PC-9 (cell line): ENCODE results near the gene FMNL1. TPM values are rescaled to one million over a fixed set of nuclear protein-coding genes. Genes with fewer than 3 reads are reported as not detected.

Experiments
- BruUV-seq: library from RNA; stranded (reverse); fragments of 400-500 nt; replicated peaks from 2 replicates; lab custom pipeline; 2021; lab: Mats Ljungman, UMichigan
- CTCF ChIA-PET: fragments of 300-600 bp; sonication (Branson Sonifier 250); formaldehyde crosslinking; loops from one replicate; lab custom pipeline; 2022; ENCODE audit warnings: antibody characterized with exemption; lab: Charles Lee
- POLR2A ChIA-PET: fragments of 300-600 bp; sonication (Branson Sonifier 250); formaldehyde crosslinking; loops from one replicate; lab custom pipeline; 2022; ENCODE audit warnings: antibody characterized with exemption; ENCODE audit not compliant: unreplicated experiment; lab: Charles Lee
- DNase-seq, 2 experiments: peaks; one replicate each; pipeline versions ENCODE4 v3.0.0 to v3.0.0-alpha.2; 2015 to 2022; ENCODE audit warnings: mixed read lengths in 1 of 2
- H2AFZ ChIP-seq: fragments of 200-600 bp; sonication (generic); 2 replicates; pipeline ENCODE4 v1.8.1; 2017; ENCODE audit warnings: antibody characterized with exemption
- H3F3A ChIP-seq: fragments of 200-600 bp; sonication (generic); 2 replicates; pipeline ENCODE4 v1.8.1; 2017; ENCODE audit warnings: antibody characterized with exemption, mild to moderate bottlenecking, low read depth; ENCODE audit not compliant: insufficient read depth
- H3K27ac ChIP-seq: fragments of 200-600 bp; sonication (generic); 2 replicates; pipeline ENCODE4 v1.6.1; 2016; ENCODE audit warnings: mixed run types
- H3K27me3 ChIP-seq: fragments of 200-600 bp; sonication (generic); 2 replicates; pipeline ENCODE4 v1.6.1; 2016; ENCODE audit warnings: low read depth, mixed run types; ENCODE audit not compliant: insufficient read depth
- H3K36me3 ChIP-seq: fragments of 200-600 bp; sonication (generic); 2 replicates; pipeline ENCODE4 v1.6.1; 2016; ENCODE audit warnings: low read depth, mixed run types
- H3K4me1 ChIP-seq: fragments of 200-600 bp; sonication (generic); replicated peaks from 2 replicates; pipeline ENCODE4 v1.6.1; 2016; ENCODE audit warnings: mixed run types; ENCODE audit not compliant: insufficient read depth
- H3K4me2 ChIP-seq: fragments of 200-600 bp; sonication (generic); 2 replicates; pipeline ENCODE4 v1.6.1; 2017; ENCODE audit warnings: mixed run types
- H3K4me3 ChIP-seq: fragments of 200-600 bp; sonication (generic); 2 replicates; pipeline ENCODE4 v1.6.1; 2016; ENCODE audit warnings: mixed run types
- H3K79me2 ChIP-seq: fragments of 200-600 bp; sonication (generic); 2 replicates; pipeline ENCODE4 v1.6.1; 2017; ENCODE audit warnings: low read depth, mixed run types
- H3K9me2 ChIP-seq: fragments of 200-600 bp; sonication (generic); 2 replicates; pipeline ENCODE4 v1.8.1; 2017; ENCODE audit warnings: mild to moderate bottlenecking; ENCODE audit not compliant: insufficient read depth
- H3K9me3 ChIP-seq: fragments of 200-600 bp; sonication (generic); 2 replicates; pipeline ENCODE4 v1.8.1; 2016; ENCODE audit warnings: low read depth; ENCODE audit not compliant: insufficient read depth
- H4K20me1 ChIP-seq: fragments of 200-600 bp; sonication (generic); 2 replicates; pipeline ENCODE4 v1.8.1; 2017; ENCODE audit not compliant: insufficient read depth
- EZH2 ChIP-seq: fragments of 200-600 bp; sonication (generic); IDR thresholded peaks from 2 replicates; pipeline ENCODE4 v1.8.0; 2017; ENCODE audit warnings: antibody characterized with exemption, low read depth
- intact Hi-C: fragments of 100-400 bp; cut with micrococcal nuclease; formaldehyde crosslinking; loops from one replicate; pipeline ENCODE4 v1.10.0; 2022; ENCODE audit not compliant: unreplicated experiment
- total RNA-seq: library from RNA; stranded (reverse); gene quantifications from 2 replicates; pipeline ENCODE4 v1.2.3, GENCODE V29; 2021
- TF ChIP-seq, protein P1 (sequence below): fragments of 200-600 bp; sonication (generic); conservative IDR thresholded peaks from 2 replicates; pipeline ENCODE4 v1.6.1; 2017; ENCODE audit warnings: mixed run types, antibody characterized with exemption, mild to moderate bottlenecking, moderate library complexity

Gene FMNL1
- total RNA-seq, 1 experiment from 2014 or later = 12.9 TPM

DNA sequence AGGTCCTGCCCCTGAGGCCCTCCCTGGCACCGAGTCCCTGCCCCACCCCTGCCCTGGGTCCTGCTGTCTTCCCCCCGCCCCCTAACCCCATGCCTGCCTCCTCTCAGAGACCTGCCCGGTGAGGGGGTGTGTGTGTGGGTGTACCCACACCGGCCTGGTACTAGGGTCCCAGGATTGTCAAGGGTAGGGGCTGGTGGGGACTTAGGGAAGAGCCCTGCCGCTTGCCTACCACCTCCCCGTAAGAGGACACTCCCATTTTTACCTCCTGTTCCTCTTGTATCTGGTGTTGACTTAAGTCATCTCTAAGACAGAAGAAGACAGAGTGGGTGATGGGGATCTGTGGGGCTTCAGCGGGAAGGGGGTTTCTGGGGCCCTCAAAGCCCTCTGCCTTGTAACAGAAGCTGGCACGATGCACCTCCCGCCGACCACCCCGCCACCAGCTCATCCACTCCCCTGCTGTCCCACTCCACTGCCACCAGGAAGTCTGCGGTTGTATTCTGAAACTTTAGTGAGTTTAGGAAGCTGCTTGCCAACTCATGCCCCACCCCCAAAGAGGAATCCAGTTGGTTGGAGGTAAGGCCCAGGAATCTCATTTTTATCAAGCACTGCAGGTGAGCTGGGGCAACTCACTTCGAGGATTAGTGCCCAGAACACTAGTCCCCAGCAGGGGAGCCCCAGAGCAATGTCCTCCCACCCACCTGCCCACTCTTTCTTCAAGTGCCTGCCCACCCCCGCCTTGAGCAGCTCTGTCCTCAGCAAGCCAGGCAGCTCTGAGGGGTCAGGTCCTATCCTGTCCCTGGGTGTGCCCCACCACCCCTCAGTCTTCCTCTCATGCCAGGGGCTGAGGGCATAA lies 34.7 kb downstream of the FMNL1 start:
- Histone ChIP-seq H4K20me1 (no peaks in the 10 kb centered on the region), H3K36me3 (no peaks in the 10 kb centered on the region), H3K4me1 (no peaks in the 10 kb centered on the region), H3K27me3 (no peaks in the 10 kb centered on the region), H3K4me3 (no peak overlapping the region), H3K9me2 (no peaks in the 10 kb centered on the region), H3K27ac (no peak overlapping the region), H3K79me2 (no peaks in the 10 kb centered on the region), H3K4me2 (no peak overlapping the region), H3F3A (peaks cover 16% of the 10 kb centered on the region), H2AFZ (no peak overlapping the region), H3K9me3 (no peaks in the 10 kb centered on the region)
- ChIA-PET POLR2A (interaction anchor here (0.5 to 0.6 kb wide), 2 partner anchors 61 to 107 kb away, joined by 3 to 4 read pairs; partner anchors contain the start of gene MAP3K14), CTCF (interaction anchor here (1.1 kb wide), 1 partner anchor 104 kb away, joined by 5 read pairs; no protein-coding TSS in a partner anchor)
- peak in 1 of 2 experiments; percentile 19 for DNase-seq
- BruUV-seq = no TSS peak
- intact Hi-C loops = no loop called here
- TF ChIP-seq, protein P1, sequence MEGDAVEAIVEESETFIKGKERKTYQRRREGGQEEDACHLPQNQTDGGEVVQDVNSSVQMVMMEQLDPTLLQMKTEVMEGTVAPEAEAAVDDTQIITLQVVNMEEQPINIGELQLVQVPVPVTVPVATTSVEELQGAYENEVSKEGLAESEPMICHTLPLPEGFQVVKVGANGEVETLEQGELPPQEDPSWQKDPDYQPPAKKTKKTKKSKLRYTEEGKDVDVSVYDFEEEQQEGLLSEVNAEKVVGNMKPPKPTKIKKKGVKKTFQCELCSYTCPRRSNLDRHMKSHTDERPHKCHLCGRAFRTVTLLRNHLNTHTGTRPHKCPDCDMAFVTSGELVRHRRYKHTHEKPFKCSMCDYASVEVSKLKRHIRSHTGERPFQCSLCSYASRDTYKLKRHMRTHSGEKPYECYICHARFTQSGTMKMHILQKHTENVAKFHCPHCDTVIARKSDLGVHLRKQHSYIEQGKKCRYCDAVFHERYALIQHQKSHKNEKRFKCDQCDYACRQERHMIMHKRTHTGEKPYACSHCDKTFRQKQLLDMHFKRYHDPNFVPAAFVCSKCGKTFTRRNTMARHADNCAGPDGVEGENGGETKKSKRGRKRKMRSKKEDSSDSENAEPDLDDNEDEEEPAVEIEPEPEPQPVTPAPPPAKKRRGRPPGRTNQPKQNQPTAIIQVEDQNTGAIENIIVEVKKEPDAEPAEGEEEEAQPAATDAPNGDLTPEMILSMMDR = no peak; the same call in 1 of the 2 replicates
- no peak for TF ChIP-seq EZH2

DNA sequence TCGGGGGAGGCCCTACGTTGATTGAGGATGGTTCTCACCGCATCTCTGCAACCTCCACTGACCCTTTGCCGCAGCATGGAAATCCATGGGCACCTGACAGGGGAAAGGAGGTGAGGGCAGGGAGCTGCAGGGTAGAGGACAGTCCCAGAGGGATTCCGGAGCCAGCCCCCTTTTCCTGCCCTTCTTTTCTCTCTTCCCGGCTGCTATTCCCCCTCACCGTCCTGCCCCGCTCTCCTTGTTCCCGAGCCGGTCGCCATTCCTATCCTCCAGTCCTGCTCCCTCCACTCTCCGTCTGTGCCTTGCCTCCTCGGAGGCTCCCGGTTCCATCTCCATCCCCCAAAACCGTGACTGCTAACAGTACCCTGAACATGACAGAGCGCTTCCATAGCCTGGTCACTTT lies 35.4 kb downstream of the FMNL1 start:
- no peak overlapping the region for H3K4me2 ChIP-seq
- no peaks in the 10 kb centered on the region for H3K36me3 ChIP-seq
- H3K79me2 ChIP-seq = no peaks in the 10 kb centered on the region
- no TSS peak for BruUV-seq
- H2AFZ ChIP-seq = no peak overlapping the region
- no peaks in the 10 kb centered on the region for H3K4me1 ChIP-seq
- DNase-seq = no peak
- no peaks in the 10 kb centered on the region for H3K9me3 ChIP-seq
- no peak for TF ChIP-seq EZH2
- TF ChIP-seq, protein P1 = no peak
- H3K4me3 ChIP-seq = no peak overlapping the region
- H3F3A ChIP-seq = peaks cover 18% of the 10 kb centered on the region
- ChIA-PET POLR2A (interaction anchor here (0.6 kb wide), 1 partner anchor 60 kb away, joined by 4 read pairs; the partner anchor contains the start of gene MAP3K14), CTCF (interaction anchor here (1.2 kb wide), 1 partner anchor 38 kb away, joined by 3 read pairs; no protein-coding TSS in a partner anchor)
- H3K27me3 ChIP-seq = no peaks in the 10 kb centered on the region
- H3K27ac ChIP-seq = no peak overlapping the region
- H4K20me1 ChIP-seq = no peaks in the 10 kb centered on the region
- intact Hi-C loops = no loop called here
- H3K9me2 ChIP-seq = no peaks in the 10 kb centered on the region

DNA sequence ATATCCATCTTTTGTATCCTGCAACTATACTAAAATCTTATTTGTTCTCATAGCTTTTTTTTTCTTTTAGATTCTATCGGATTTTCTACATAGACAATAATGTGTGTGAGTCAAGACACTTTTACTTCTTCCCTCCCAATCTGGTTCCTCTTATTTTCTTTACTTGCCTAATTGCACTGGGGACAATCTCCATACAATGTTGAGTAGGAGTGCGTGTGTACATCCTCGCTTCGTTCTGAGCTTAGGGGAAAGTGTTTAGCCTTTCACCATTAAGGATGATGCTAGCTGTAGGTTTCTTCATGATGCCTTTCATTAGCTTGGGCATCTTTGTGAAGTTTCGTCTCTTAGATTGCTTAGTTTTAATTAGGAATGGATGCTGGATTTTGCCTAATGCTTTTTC lies 37.3 kb downstream of the FMNL1 start:
- CTCF ChIA-PET = interaction anchor here (0.6 to 0.7 kb wide), 2 partner anchors 58 to 685 kb away, joined by 3 to 5 read pairs; no protein-coding TSS in a partner anchor
- Histone ChIP-seq H3F3A (peaks cover 30% of the 10 kb centered on the region), H3K27me3 (no peaks in the 10 kb centered on the region), H3K4me3 (no peak overlapping the region), H2AFZ (no peak overlapping the region), H3K27ac (no peak overlapping the region), H3K79me2 (no peaks in the 10 kb centered on the region), H4K20me1 (0 out of 2 replicates have a peak, but pooled peaks cover 7% of the 10 kb centered on the region), H3K4me2 (no peak overlapping the region), H3K4me1 (peaks cover 7% of the 10 kb centered on the region; the same call in 1 of the 2 replicates), H3K9me3 (no peaks in the 10 kb centered on the region), H3K9me2 (no peaks in the 10 kb centered on the region), H3K36me3 (peaks cover under 1% of the 10 kb centered on the region; the same call in 1 of the 2 replicates)
- no peak for DNase-seq
- TF ChIP-seq EZH2 = no peak
- TF ChIP-seq, protein P1 = no peak
- intact Hi-C loops = no loop called here
- no TSS peak for BruUV-seq
- POLR2A ChIA-PET = no interaction called here
